NCI-H1417 treated with DMSO at 0.1 percent for 48 hours (cell line): ENCODE measurements around the gene SERTAD2.

Experiments used
- DNase-seq: peaks from one replicate; lab custom pipeline; 2025; lab: John Stamatoyannopoulos, UW

The SERTAD2 gene

GRCh38 chr2:64653109-64654062, at the start of gene SERTAD2:
Gene SERTAD2, minus strand, starts transcription at chr2:64653913. Its CDS starts 17,042 bp downstream, at chr2:64636871.
- peak; percentile 75 for DNase-seq

GRCh38 chr2:64700133-64700809, 46.6 kb upstream of the SERTAD2 start:
- no peak for DNase-seq

GRCh38 chr2:64699712-64700111, 46.0 kb upstream of the SERTAD2 start:
- DNase-seq = no peak

GRCh38 chr2:64698668-64699444, 45.1 kb upstream of the SERTAD2 start:
- no peak for DNase-seq

GRCh38 chr2:64698177-64698643, 44.5 kb upstream of the SERTAD2 start:
- DNase-seq = no peak

- no peak for DNase-seq
Measured at GRCh38 chr2:64697297-64698176, 43.8 kb upstream of the SERTAD2 start.

GRCh38 chr2:64696636-64697035, 42.9 kb upstream of the SERTAD2 start:
- DNase-seq = no peak

GRCh38 chr2:64695721-64696261, 42.1 kb upstream of the SERTAD2 start:
- no peak for DNase-seq

- DNase-seq = no peak
Measured at GRCh38 chr2:64692401-64692800, 38.7 kb upstream of the SERTAD2 start.

GRCh38 chr2:64688909-64689308, 35.2 kb upstream of the SERTAD2 start:
- no peak for DNase-seq

- DNase-seq = no peak
Measured at GRCh38 chr2:64686283-64686956, 32.7 kb upstream of the SERTAD2 start.

GRCh38 chr2:64685430-64685829, 31.7 kb upstream of the SERTAD2 start:
- no peak for DNase-seq

- no peak for DNase-seq
Measured at GRCh38 chr2:64683771-64684510, 30.2 kb upstream of the SERTAD2 start.

- DNase-seq = no peak
Measured at GRCh38 chr2:64681479-64681967, 27.8 kb upstream of the SERTAD2 start.

- no peak for DNase-seq
Measured at GRCh38 chr2:64679673-64680425, 26.1 kb upstream of the SERTAD2 start.

GRCh38 chr2:64678771-64679590, 25.3 kb upstream of the SERTAD2 start:
- DNase-seq = no peak

- DNase-seq = no peak
Measured at GRCh38 chr2:64677530-64677929, 23.8 kb upstream of the SERTAD2 start.

- no peak for DNase-seq
Measured at GRCh38 chr2:64675860-64676259, 22.1 kb upstream of the SERTAD2 start.
